Activated effector memory CD4-positive, alpha-beta T cell treated with Interleukin-2 at 50 U/mL for 16 hours (primary cell): ENCODE results near the gene TBX3.
"Not testable (repeated sequence)": the region's sequence is repeated elsewhere in the genome, so short reads cannot be mapped to it uniquely, and the experiment has no call there.

ENCODE experiments used
- DNase-seq: peaks from one replicate; pipeline ENCODE4 v3.0.0-alpha.2; 2020

TBX3 gene

DNA sequence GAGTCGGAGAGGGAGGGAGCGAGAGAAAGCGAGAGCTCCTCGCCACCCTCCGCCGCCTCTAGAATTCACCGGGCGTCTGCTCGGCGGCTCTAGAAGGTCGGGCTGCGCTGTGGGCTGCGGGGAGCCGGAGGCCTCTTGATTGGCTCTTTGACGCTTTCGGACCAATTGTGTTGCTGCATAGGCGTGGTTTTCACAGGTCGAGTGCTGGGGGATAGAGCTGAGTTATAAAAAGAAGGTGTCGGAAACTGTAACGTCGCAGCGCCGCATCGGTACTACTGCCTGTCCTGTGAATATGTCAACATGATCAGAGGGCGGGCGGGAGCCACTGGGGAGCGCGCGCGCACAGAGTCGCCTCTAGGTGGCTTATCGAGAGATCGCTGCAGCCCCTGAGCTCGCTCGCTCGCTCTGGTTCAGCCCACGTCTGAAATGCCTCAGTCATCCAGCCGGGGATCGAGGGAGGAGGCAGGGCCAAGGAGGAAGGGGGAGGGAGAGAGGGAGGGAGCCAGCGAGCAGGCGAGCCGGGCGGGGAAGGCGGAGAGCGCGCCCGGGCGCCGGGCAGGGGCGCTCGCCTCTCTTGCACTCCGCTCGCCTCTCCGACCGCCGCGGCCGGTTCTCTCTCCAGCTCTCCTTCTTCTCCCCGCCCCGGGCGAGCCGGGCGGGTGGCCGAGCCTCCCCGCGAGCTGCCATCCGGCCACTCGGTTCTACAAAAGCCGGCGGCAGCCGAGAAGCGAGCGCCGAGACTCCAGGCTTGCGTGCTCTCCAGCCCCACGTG is at the start of gene TBX3:
TBX3 (minus strand) TSS at position 78 of the 772 bp plus-strand sequence. CDS start 975 bp downstream, outside the sequence.
- peak; percentile 1 for DNase-seq

DNA sequence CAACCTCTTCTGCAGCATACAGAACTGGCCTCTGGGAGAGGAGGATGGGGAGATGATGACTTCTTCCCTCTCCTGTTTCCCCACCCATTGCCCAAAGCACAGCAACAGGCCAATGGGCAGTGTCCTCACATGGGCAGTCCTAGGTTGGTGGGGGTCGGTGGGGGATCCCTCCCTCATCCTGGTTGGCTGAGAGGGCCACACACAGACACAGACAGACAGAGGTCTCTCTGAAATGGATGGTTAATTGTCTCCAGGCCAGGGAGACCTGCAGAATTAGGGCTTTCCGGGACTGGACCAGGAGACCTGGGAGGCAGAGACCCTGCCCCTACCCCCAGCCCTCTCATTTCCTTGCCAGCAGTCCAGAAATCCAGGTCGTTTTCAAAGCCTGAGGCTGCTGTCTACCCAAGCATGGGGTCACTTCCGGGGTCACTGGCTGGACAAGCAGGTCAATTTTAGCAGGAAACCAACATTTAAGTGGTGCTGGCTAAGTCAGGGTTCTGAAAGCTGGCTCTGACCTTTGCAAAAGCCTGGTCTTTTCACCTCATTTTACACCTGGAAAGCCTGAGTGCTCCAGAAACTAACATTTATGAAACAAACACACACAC is 48.6 kb upstream of the TBX3 start:
- no peak for DNase-seq

DNA sequence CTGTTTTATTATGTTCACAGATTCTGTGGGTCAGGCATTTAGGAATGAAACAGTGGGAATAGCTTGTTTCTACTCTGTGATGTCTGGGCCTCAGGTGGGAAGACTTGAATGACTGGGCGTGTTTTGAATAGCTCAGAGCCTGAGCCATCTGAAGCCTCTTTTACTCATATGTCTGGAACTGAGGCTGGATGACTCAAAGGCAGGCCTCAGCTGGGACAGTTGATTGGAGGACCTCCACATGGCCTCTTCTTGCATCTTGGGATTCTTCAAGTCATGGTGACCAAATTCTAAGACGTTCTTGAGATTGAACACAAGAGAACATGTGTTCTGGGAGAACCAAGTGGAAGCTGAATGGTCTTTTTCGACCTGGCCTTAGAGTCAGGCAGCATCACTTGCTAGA is 45.8 kb upstream of the TBX3 start:
- DNase-seq, result no peak

DNA sequence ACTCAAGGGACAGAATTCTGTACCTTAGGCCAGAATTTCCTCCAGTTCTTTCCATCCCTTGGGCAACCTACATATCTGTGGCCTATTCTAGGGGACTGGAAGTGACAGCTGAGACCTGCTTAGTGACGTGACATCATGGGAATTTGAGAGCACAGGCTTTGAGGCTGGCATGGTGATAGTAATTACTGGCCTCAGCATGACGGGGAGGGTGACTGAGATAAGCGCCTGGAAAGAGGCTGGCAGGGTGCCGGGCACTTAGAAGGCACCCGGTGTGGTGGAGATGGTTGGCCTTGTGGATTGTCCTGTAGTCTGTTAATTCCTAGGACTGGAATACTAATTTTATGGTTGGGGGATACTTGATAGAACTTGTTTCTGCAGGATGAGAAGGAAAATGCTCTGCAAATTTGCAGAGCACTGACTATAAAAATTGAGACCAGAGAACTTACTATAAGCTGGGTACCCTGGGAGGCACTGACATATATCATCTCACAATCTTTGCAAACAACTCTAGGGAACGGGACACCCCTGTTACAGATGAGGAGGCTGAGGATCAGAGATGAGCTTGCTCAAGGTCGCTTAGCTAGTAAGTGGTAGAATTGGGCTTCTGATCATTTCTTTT is 42.2 kb upstream of the TBX3 start:
- no peak for DNase-seq

DNA sequence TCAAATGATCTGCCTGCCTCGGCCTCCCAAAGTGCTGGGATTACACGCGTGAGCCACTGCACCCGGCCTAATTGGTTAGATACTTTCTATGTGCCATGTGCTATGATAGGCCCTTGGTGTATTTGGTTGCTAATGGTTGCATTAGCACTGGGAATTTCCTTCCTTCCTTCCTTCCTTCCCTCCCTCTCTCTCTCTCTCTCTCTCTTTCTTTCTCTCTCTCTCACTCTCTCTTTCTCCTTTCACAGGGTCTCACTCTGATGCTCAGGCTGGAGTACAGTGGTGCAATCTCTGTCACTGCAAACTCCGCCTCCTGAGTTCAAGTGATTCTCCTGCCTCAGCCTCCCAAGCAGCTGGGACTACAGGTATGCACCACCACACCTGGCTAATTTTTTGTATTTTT is 38.2 kb upstream of the TBX3 start:
- not testable (repeated sequence) for DNase-seq

DNA sequence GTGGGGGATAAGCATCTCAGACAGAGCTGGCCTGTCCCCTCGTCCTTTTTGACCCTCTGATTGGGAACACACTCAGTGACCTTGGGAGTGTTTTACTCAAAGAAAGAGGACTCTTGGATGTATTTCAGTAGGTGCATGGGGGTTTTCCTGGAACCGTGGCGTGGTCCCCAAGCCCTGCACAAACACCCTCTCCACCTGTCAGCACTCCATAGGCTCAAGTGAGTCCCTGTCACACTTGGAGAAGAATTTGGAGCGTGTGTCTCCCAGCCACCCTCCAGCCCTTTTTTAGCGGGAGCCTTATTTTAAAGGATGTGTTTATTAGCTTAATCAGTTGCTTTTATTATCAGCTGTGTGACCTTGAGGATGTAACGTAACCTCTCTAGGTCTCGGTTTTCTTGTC is 37.3 kb upstream of the TBX3 start:
- no peak for DNase-seq

DNA sequence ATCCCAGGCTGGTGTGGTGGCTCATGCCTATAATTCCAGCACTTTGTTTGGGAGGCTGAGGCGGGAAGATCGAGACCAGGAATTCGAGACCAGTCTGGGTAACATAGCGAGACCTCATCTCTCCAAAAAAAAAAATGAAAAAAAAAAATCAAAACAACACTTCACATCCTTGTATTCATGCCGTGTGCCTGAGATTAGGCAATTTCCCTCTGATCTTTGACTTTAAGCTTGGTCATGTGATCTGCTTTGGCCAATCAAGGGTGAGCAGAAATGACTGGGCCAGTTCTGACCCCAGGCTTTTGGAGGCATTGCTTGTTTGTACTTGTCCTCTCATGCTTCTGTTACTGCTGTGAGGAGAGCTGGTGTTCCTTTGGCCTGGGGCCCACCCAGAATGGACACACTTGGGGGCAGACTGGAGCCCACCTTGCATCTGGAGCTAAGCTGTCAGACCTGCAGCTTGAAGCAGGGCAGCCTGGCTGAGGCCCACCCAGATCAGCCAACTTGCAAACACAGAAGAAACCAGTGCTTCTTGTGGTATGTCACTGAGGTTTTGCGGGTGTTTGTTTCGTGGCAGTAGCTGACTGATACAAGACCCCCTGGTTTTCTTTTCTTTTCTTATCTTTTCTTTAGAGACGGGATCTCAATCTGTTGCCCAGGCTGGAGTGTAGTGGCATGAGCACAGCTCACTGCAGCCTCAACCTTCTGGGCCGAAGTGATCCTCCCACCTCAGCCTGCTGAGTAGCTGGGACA is 29.7 kb upstream of the TBX3 start:
- DNase-seq, result no peak

DNA sequence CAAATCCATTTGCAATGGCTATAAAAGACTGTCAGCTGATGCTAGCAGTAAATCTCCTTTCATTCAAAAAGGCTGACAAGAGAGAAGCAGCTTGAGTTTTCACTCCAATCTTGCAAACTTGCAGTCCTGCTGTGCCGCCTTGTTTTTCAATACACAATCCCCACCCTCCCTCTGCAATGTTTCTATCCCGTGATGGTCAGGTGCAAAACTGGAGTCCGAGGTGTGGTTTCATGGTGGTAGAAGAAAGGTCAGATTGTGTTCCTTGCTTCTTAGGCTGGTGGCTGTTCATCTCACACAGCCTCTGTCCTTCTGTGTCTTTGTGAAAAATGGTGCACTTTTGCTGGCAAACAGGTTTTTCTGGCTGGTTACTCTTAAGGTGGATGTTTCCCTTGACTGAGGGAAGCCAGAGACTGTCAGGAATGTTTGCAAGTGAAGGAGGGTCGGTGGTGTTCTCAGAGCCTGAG is 27.7 kb upstream of the TBX3 start:
- DNase-seq, result no peak

DNA sequence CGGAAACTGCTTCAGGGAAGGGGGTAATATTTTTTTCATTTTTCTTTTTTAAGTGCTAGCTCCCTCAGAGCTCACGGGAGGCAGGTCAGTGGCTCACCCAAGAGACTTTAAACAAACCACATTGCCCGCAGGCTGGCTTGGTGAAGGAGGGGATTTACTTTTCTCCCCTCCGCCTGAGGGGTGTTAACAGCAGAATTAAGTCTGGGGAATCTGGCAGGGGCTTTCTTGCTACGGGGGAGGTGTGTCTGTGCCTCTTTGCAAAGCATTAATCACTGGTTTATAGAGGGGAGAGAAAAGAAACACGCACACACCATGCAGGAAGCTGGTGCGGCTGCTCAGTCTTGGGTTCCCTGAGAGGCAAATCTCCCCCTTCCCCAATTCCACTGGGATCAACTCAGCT is 26.2 kb upstream of the TBX3 start:
- DNase-seq, result no peak

DNA sequence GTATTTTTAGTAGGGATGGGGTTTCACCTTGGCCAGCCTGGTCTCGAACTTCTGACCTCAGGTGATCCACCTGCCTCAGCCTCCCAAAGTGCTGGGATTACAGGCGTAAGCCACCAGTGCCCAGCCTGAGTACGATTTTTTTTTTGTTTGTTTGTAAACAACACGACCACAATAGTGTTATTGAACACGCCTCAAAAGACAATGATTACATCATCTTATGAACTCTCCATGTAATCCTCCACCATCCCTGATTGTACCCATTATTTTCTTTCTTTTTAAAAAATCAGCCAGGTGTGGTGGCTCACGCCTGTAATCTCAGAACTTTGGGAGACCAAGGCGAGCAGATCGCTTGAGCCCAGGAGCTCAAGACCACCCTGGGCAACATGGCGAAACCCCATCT is 25.1 kb upstream of the TBX3 start:
- no peak for DNase-seq

DNA sequence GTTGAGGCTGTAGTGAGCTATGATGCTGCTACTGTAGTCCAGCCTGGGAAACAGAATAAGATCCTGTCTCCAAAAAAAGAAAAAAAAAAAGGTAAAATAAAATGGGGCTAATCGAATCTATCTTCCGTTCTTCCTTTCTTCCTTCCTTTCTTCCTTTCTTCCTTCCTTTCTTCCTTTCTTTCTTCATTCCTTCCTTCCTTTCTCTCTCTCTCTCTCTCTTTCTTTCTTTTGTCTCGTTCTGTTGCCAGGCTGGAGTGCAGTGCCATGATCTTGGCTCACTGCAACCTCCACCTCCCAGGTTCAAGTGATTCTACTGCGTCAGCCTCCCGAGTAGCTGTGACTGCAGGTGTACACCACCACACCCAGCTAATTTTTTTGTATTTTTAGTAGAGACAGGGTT is 24.6 kb upstream of the TBX3 start:
- DNase-seq, result not testable (repeated sequence)

DNA sequence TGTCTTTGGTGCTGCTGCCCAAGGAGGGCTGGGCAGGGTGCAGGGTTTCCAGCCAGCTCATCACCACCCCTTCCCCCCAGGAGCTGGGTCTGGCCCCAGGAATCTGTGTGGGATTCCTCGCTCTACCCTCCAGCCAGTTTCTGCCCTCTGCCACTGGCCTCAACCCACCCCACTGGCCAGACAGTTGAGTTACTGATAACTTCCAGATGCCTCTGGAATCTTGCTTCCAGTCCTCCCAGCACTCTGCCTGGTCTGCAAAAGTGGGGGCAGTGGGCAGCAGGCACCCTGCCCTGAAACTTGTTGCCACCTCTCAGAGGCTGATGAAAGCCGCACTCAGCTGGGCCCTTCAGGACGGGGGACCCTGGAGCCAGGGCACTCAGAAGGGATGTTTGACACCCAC is 20.1 kb upstream of the TBX3 start:
- no peak for DNase-seq

DNA sequence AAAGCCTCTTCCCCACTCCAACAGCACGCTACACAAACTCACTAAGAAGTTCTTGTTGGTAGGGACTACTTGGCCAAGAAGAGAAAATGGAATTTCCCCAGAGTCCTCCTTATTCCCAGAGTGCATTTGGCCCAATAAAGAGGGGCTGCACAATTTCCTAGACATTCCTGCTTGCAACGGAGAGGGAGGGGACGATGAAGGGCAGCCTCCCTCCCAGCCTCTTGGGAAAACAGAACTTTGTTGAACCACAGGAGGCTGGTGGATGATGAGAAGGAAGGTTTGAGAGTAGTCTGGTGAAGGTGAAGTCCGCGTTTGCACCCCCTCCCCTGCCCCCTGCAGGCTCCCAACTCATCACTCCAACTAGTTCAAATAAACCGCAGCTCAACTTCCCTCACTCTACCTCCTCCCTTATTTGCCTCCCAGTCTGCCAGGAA is 19.1 kb upstream of the TBX3 start:
- DNase-seq, result no peak

DNA sequence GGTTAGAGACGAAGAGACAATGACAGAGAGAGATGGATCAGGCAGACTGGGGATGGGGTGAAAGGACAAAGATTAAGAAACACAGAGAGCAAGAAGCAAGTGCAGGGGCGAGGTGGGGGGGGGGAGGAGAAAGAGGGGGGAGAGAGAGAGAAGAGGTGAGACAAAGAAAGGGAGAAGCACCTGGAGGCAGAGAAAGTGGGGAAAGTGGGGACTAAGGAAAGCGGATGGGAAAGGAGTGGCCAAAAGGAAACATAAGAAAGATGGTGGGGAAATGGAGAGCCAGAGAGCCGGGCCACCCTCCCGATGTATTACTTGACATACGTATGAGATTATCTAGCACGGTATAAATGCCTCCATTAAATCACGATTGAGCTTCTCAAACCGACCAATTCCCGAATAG is 18.5 kb upstream of the TBX3 start:
- no peak for DNase-seq

DNA sequence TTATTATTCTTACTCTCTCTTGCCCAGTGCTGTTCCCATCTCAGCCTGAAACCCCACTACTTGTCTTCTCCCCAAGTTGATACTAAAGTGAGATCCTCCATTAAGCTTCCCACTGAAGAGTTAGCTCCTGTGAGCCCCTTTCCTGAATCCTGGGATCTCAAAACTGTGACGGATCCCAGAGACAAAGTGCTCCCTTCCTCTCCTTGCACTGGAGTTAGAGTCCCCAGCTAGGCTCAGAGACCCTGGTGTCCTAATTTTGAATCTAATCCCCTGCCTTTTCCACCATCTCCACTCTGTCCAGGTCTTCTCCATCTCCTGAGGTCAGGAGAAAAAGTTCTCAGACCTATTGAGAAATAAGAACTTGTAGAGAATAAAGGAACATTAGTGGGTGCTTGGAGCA is 17.6 kb upstream of the TBX3 start:
- no peak for DNase-seq

DNA sequence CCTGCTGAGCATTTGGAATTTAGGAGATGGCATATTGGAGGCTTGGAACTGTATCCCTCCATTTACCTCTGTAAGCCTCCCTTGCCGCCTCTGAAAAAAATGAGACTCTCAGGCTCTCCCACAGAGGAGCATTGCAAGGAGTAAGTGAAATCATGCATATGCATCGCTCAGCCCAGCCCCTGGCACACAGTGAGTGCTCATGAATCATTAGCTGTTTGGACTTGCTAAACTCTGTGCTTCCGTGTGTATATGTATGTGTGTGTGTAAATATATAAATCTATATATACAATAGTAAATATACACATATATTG is 17.1 kb upstream of the TBX3 start:
- no peak for DNase-seq

DNA sequence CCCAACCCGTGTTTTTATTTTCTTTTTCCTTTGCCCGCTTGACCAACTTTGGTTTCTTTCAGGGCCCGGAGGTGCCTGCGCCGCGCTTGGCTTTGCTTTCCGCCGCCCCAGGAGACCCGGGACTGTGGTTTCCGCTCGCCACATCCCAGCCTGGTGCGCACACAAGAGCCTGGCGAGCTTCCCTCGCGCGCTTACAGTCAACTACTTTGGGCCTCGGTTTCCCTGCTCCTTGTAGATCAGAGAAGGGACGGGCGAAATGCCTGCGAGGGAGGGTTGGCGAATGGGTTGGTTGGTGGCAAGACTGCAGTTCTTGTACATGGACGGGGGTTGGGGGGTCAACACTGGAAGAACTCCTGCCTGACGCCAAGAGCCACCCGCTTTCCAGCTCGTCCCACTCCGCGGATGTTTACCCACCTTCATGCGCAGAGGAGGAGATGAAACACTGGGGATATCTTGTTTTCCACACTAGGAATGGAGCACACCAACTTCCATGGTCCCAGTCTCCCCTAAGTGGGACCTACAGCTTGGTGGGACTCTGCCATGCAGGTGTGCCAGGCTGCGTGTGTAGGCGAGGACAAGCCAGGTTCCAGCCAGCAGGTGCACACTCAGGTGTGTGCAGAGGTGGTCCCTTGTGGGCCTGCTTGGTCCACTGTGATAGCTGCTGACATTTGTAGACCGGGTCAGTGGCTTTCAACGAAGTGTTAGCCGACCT is 16.6 kb upstream of the TBX3 start:
- no peak for DNase-seq

DNA sequence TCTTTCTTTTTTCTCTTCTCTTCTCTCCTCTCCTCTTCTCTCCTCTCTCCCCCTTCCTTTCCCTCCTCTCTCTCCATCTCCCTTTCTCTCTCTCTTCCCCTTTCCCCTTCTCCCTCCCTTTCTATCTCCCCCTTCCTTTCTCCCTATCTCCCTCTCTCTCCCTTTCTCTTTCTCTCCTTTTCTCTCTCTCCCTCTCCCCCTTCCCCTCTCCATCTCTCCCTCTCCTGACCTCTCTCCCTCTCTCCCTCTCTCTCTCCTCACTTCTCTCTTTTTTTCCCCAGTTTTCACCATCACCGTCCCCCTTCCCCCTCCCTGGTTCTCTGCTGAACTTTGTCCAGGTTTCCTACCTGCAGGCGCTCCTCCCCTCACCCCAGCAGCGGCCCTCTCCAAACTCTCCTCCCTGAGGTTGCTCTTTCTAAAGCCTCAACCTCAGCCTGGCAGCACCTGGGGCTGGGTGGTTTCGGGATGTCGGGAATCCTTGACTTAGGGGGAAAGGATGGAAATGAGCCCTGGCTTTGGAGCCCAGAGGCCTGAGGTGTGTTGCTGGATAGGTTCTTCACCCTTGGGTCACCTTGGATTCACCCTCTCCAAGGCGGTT is 14.7 kb upstream of the TBX3 start:
- no peak for DNase-seq

DNA sequence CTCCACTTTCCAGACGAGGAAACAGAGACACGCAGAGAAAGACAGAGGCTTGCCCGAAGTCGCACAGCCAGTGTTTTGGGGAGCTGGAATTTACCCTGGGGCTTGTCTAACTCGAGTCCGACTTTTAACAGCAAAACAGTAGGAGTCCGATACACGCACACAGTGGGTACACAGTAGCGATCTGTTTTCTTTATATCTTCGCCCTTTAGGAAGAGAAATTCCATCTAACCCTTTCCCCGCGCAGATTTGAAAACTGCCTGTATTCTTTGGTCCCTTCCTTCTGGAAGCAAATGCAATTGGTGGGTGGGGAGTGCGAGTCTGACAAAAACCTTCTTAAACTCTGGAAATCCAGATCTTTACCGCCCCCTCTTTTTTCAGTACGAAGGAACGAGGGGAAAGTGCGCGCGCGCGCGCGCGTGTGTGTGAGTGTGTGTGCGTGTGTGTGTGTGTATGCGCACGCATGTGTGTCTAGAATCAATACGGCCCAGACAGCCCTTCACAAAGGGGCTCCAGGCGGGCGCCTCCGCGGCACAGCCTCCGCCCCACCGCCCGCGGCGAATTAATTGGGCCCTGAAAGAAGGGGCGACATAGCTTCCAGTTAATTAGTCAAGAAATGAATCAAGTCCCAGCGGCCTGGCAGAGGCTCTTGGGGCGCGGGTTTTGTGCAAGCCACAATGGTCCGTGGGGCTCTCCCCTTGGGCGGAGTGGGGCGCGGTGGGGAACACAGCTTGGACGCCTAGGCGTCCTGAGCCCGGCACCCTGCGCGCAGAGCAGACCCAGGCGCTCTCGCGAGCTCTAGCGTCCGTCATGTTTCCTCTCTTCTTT is 14.0 kb upstream of the TBX3 start:
- DNase-seq, result no peak

DNA sequence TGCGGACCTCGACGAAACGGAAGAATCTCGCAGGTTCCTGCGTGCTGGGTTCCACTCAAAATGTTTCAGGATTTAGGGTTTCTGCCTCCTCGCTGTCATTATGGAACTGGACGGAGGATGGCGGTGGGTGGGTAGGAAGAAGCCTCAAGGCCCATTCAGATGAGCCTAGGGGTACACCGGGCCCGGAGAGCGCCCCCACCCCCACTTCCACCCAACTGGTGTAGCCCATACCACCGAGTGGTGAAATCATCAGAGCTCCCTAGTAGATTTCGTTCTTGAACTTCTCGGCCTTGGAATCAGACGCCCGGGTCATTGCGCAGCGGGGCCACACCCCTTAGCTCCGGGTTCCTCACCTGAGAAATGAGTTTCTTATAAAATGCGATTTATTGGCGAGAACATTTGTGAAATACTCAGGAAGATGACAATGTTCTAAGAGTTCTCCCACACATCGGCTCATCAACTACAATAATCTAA is 13.3 kb upstream of the TBX3 start:
- no peak for DNase-seq

DNA sequence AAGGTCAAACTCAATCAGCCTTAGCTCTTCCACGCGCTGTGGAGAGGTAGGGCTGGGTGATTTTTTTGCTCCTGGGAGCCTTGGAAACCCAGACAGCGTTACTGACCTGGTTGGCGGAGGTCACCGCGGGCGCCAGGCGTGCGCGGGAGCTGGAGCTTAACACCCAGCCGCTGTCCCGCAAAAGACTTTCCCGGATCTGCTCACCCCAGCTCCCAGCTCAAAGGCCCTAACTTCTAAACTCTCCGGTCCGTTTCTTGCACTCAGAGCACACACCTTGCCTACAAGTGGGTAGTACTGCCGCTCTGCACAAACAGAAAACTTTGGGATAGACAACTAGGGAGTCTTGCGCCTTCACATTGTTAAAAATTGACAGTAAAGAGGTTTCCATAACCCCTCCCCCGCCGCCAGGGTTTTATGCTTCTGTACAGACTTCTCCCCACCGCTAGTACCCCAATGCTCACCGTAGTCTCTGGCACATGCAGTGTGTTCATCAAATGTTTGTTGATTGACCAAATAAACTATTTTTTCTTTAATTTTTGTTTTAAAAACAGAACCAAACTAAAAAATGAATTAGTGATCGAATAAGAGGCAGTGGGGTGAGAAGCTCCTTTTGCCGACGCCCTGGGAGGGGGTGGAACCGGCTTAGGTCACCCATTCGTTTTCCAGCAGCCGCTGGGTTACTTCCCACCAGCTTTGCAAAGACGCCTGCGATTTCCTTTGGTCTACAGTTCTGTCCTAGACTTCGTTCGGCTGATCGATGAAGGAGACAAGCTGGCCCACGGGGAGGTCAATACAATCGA is 12.7 kb upstream of the TBX3 start:
- no peak for DNase-seq
